HG03097 (cell line): ENCODE data around the gene UBE2U.
"Not testable (repeated sequence)": the region's sequence is repeated elsewhere in the genome, so short reads cannot be mapped to it uniquely, and the experiment has no call there.

ENCODE experiments used
- ATAC-seq: cut with Tn5 transposase; IDR thresholded peaks from one replicate; pipeline ENCODE4 v1.9.1; 2021; ENCODE audit not compliant: unreplicated experiment, low FRiP score

Gene UBE2U

GRCh38 chr1:64187646-64188045 lies 15.8 kb upstream of the UBE2U start:
- no peak for ATAC-seq

GRCh38 chr1:64192290-64192689 lies 11.1 kb upstream of the UBE2U start:
- no peak for ATAC-seq

GRCh38 chr1:64194168-64195080 lies 9.0 kb upstream of the UBE2U start:
- no peak for ATAC-seq

- ATAC-seq = no peak
Measured at GRCh38 chr1:64195081-64195395, 8.4 kb upstream of the UBE2U start.

GRCh38 chr1:64196074-64196870 lies 7.2 kb upstream of the UBE2U start:
- no peak for ATAC-seq

GRCh38 chr1:64197076-64197475 lies 6.3 kb upstream of the UBE2U start:
- ATAC-seq = no peak

- no peak for ATAC-seq
Measured at GRCh38 chr1:64199154-64199553, 4.3 kb upstream of the UBE2U start.

- ATAC-seq = no peak
Measured at GRCh38 chr1:64200064-64200463, 3.4 kb upstream of the UBE2U start.

GRCh38 chr1:64209221-64209620 lies 5.8 kb downstream of the UBE2U start:
- ATAC-seq = no peak

GRCh38 chr1:64212031-64212430 lies 8.6 kb downstream of the UBE2U start:
- no peak for ATAC-seq

GRCh38 chr1:64215576-64215975 lies 12.2 kb downstream of the UBE2U start:
- ATAC-seq = no peak

GRCh38 chr1:64220241-64220640 lies 16.8 kb downstream of the UBE2U start:
- no peak for ATAC-seq

- ATAC-seq = no peak
Measured at GRCh38 chr1:64223329-64224151, 20.1 kb downstream of the UBE2U start.

GRCh38 chr1:64224236-64224635 lies 20.8 kb downstream of the UBE2U start:
- ATAC-seq = not testable (repeated sequence)

- ATAC-seq = no peak
Measured at GRCh38 chr1:64228167-64228957, 24.9 kb downstream of the UBE2U start.

- no peak for ATAC-seq
Measured at GRCh38 chr1:64229307-64229706, 25.9 kb downstream of the UBE2U start.

- no peak for ATAC-seq
Measured at GRCh38 chr1:64231153-64231552, 27.7 kb downstream of the UBE2U start.

- no peak for ATAC-seq
Measured at GRCh38 chr1:64231654-64232053, 28.2 kb downstream of the UBE2U start.

GRCh38 chr1:64234714-64235113 lies 31.3 kb downstream of the UBE2U start:
- no peak for ATAC-seq

- ATAC-seq = no peak
Measured at GRCh38 chr1:64235181-64235580, 31.8 kb downstream of the UBE2U start.
